Gastrocnemius medialis (tissue), 4 donors: ENCODE results near the gene DAND5. TPM values are rescaled to one million over a fixed set of nuclear protein-coding genes. Genes with fewer than 3 reads are reported as not detected.

ENCODE experiments used
- ATAC-seq, 2 donors: fragments of 150-250 bp; one replicate each; pipeline ENCODE4 v1.9.1; 2016
- DNase-seq, 2 donors: peaks; one replicate each; pipeline ENCODE4 v3.0.0-alpha.2; 2019
- H3K27ac ChIP-seq, 4 donors: fragments of 200-600 bp; sonication (generic); 1 replicate in 1 of 4; 2 replicates in 3 of 4; pipeline ENCODE4 v1.5.1; 2016 to 2018; ENCODE audit warnings: mild to moderate bottlenecking in 2 of 4, moderate library complexity in 1 of 4
- H3K27me3 ChIP-seq, 3 donors: fragments of 200-600 bp; sonication (generic) in 2 of 3; 1 replicate in 1 of 3; 2 replicates in 2 of 3; pipeline versions ENCODE4 v1.5.1 to v1.6.0; 2016 to 2019; ENCODE audit warnings: mild to moderate bottlenecking in 1 of 3, moderate library complexity in 1 of 3
- H3K36me3 ChIP-seq, 2 donors: fragments of 200-600 bp; sonication (generic) in 1 of 2; one replicate each; pipeline ENCODE4 v1.5.1; 2017 to 2018
- H3K4me1 ChIP-seq, 2 donors: fragments of 200-600 bp; sonication (generic) in 1 of 2; one replicate each; pipeline ENCODE4 v1.5.1; 2016 to 2017; ENCODE audit warnings: mild to moderate bottlenecking in 2 of 2
- H3K4me3 ChIP-seq, 4 donors: fragments of 200-600 bp; sonication (generic) in 3 of 4; 1 replicate in 1 of 4; 2 replicates in 3 of 4; pipeline ENCODE4 v1.5.1; 2016 to 2019; ENCODE audit warnings: mild to moderate bottlenecking in 2 of 4
- H3K9me3 ChIP-seq, 3 donors: fragments of 200-600 bp; sonication (generic) in 2 of 3; 1 replicate in 1 of 3; 2 replicates in 2 of 3; pipeline ENCODE4 v1.5.1; 2016 to 2019
- POLR2A ChIP-seq, 2 donors: fragments of 450-650 bp; IDR thresholded peaks; one replicate each; pipeline ENCODE4 v1.6.1; 2017; ENCODE audit warnings: antibody characterized with exemption in 2 of 2, mild to moderate bottlenecking in 2 of 2, moderate library complexity in 2 of 2
- in situ Hi-C, 4 donors: fragments of 200-750 bp; cut with MboI; loops; one replicate each; pipeline versions ENCODE4 v1.15.0 to v1.8.0; 2017; ENCODE audit warnings: low sequenced_read_pairs in 4 of 4
- intact Hi-C: fragments of 100-400 bp; cut with DNase I; formaldehyde crosslinking; loops from one replicate; pipeline ENCODE4 v1.15.1; 2023; ENCODE audit warnings: low total_unique reads
- total RNA-seq, 4 donors: library from RNA; depleted of rRNA; stranded (reverse); fragments of >200 nt; gene quantifications; one replicate each; pipeline versions ENCODE4 v1.1.0 to v1.2.3, GENCODE V29; 2016
- TF ChIP-seq, protein P1 (sequence below), 5 experiments: fragments of 450-650 bp in 3 of 5; fragments of 200-600 bp in 2 of 5; sonication (generic) in 2 of 5; IDR thresholded peaks in 4 of 5; conservative IDR thresholded peaks in 1 of 5; 1 replicate in 4 of 5; 2 replicates in 1 of 5; pipeline ENCODE4 v1.5.1; 2016 to 2019; ENCODE audit warnings: antibody characterized with exemption in 5 of 5, mild to moderate bottlenecking in 3 of 5, moderate library complexity in 3 of 5

The DAND5 gene
- total RNA-seq, 4 donors from 2014 or later, result not detected

DNA sequence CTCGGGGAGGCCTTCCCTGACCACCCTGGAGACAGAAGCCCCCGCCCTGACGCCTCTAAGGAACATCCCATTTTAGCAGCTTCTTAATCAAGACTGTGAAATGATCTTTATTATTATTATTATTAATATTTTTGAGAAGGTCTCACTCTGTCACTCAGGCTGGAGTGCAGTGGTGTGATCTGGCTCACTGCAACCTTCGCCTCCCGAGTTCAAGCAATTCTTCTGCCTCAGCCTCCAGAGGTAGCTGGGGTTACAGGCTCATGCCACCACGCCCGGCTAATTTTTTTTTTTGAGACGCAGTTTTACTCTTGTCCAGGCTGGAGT is 3.6 kb upstream of the DAND5 start:
- no peaks in the 10 kb centered on the region for H3K27me3 ChIP-seq
- DNase-seq, result no peak
- TF ChIP-seq POLR2A (IDR thresholded peaks at IDR 0.05), result no peak
- TF ChIP-seq, protein P1, sequence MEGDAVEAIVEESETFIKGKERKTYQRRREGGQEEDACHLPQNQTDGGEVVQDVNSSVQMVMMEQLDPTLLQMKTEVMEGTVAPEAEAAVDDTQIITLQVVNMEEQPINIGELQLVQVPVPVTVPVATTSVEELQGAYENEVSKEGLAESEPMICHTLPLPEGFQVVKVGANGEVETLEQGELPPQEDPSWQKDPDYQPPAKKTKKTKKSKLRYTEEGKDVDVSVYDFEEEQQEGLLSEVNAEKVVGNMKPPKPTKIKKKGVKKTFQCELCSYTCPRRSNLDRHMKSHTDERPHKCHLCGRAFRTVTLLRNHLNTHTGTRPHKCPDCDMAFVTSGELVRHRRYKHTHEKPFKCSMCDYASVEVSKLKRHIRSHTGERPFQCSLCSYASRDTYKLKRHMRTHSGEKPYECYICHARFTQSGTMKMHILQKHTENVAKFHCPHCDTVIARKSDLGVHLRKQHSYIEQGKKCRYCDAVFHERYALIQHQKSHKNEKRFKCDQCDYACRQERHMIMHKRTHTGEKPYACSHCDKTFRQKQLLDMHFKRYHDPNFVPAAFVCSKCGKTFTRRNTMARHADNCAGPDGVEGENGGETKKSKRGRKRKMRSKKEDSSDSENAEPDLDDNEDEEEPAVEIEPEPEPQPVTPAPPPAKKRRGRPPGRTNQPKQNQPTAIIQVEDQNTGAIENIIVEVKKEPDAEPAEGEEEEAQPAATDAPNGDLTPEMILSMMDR (IDR thresholded peaks at IDR 0.05 in 4 of 5, conservative IDR thresholded peaks at IDR 0.05 in 1 of 5), result no peak
- H3K4me3 ChIP-seq, result peak overlapping the region; percentile 56 to 69 (median 60)
- H3K4me1 ChIP-seq, result peaks cover 0 to 12% of the 10 kb centered on the region in 2 donors
- no peaks in the 10 kb centered on the region for H3K9me3 ChIP-seq
- intact Hi-C loops (loop anchor here (1.0 kb wide), 2 partner anchors 19 to 80 kb away; no protein-coding TSS in a partner anchor), in situ Hi-C loops (loop anchor here in 2 of 4 donors (10.0 to 25.0 kb wide), 2 partner anchors 81 to 297 kb away; partner anchors contain the start of genes DNASE2 (in 1 of the 2) and KLF1 (in 1 of the 2))
- no peaks in the 10 kb centered on the region for H3K36me3 ChIP-seq
- ATAC-seq, result no peak
- peak overlapping the region; percentile 60 to 72 (median 68) for H3K27ac ChIP-seq

DNA sequence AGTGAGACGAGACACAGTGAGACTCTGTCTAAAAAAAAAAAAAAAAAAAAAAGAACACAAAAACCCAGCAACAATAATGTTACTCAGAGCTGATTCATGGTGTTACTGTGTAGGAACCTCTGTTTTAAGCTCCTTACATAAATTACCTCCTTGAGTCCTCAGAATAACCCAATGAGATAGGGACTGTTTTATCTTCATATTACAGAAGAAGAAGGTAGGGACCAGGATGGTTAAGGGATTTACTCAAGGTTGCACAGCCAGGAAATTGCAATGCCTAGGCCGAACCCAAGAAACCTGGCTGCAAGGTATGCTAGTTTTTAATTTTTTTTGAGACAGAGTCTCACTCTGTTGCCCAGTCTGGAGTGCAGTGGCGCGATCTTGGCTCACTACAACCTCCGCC is 1.5 kb upstream of the DAND5 start:
- H3K4me3 ChIP-seq, result no peak overlapping the region
- DNase-seq (no peak), ATAC-seq (no peak)
- intact Hi-C loops (no loop called here), in situ Hi-C loops (loop anchor here in 2 of 4 donors (10.0 to 25.0 kb wide), 2 partner anchors 83 to 294 kb away; partner anchors contain the start of genes DNASE2 (in 1 of the 2) and KLF1 (in 1 of the 2))
- H3K9me3 ChIP-seq, result no peaks in the 10 kb centered on the region
- no peak overlapping the region for H3K27ac ChIP-seq
- no peaks in the 10 kb centered on the region for H3K36me3 ChIP-seq
- TF ChIP-seq, protein P1 (IDR thresholded peaks at IDR 0.05 in 4 of 5, conservative IDR thresholded peaks at IDR 0.05 in 1 of 5), result no peak
- no peak for TF ChIP-seq POLR2A (IDR thresholded peaks at IDR 0.05)
- H3K27me3 ChIP-seq, result no peaks in the 10 kb centered on the region
- H3K4me1 ChIP-seq, result peaks cover 0 to 12% of the 10 kb centered on the region in 2 donors

DNA sequence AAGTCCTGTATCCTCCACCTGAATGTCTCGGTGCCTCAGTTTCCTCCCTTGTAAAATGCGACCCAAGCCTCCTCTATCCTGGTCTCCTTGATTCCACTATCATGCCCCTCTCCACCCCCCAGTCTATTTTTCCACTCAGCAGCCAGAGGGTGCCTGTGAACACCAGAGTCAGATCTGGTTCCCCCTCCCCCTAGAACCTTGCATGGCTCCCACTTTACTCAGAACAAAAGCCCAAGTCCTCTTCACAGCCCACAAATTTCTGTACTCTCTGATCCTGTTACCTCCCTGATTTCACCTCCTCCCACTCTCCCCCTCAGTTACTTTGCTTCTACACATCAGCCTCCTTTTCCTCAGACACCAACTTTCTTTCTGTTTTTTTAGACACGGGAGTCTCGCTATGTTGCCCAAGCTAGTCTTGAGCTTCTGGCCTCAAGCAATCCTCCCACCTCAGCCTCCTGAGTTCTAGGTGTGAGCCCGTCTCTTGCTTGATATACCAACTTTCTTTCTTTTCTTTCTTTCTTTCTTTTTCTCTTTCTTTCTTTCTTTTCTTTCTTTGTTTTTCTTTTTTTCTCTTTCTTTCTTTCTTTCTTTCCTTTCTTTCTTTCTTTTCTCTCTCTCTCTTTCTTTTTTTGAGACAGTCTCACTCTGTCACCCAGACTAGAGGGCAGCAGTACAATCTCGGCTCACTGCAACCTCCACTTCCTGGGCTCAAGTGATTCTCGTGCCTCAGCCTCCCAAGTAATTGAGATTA is 869 bp downstream of the DAND5 start:
- Histone ChIP-seq H3K4me3 (no peak overlapping the region), H3K36me3 (no peaks in the 10 kb centered on the region), H3K4me1 (peaks cover 0 to 9% of the 10 kb centered on the region in 2 donors), H3K27ac (no peak overlapping the region), H3K27me3 (no peaks in the 10 kb centered on the region), H3K9me3 (no peaks in the 10 kb centered on the region)
- ATAC-seq (no peak), DNase-seq (no peak)
- intact Hi-C loops, result no loop called here
- in situ Hi-C loops, result loop anchor here in 3 of 4 donors (10.0 to 25.0 kb wide), 2 partner anchors 292 to 295 kb away; no protein-coding TSS in a partner anchor
- TF ChIP-seq, protein P1 (IDR thresholded peaks at IDR 0.05 in 4 of 5, conservative IDR thresholded peaks at IDR 0.05 in 1 of 5), result no peak
- no peak for TF ChIP-seq POLR2A (IDR thresholded peaks at IDR 0.05)

DNA sequence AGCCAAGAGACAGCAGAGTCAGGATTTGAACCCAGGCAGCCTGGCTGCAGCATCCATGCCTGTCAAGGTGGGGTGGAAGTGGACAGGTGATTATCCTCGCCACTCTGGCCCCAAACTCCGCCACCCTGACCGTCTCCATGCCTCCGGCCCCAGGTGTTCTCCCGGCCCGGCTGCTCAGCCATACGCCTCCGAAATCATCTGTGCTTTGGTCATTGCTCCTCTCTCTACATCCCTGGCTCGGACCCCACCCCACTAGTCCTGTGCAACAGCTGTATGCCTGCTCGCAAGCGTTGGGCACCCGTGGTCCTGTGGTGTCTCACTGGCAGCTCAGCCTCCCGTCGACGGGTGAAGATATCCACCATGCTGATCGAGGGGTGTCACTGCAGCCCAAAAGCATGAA is 3.9 kb downstream of the DAND5 start:
- H3K4me3 ChIP-seq, result no peak overlapping the region
- ATAC-seq (no peak), DNase-seq (no peak)
- no peak overlapping the region for H3K27ac ChIP-seq
- no peaks in the 10 kb centered on the region for H3K27me3 ChIP-seq
- in situ Hi-C loops (loop anchor here in 3 of 4 donors (10.0 to 25.0 kb wide), 2 partner anchors 289 to 292 kb away; no protein-coding TSS in a partner anchor), intact Hi-C loops (no loop called here)
- H3K36me3 ChIP-seq, result no peaks in the 10 kb centered on the region
- peaks cover 0 to 4% of the 10 kb centered on the region in 2 donors for H3K4me1 ChIP-seq
- H3K9me3 ChIP-seq, result no peaks in the 10 kb centered on the region
- no peak for TF ChIP-seq POLR2A (IDR thresholded peaks at IDR 0.05)
- TF ChIP-seq, protein P1 (IDR thresholded peaks at IDR 0.05 in 4 of 5, conservative IDR thresholded peaks at IDR 0.05 in 1 of 5), result no peak
